Measurements from ENCODE around the gene FAM236D.
"Not testable (repeated sequence)": the region's sequence is repeated elsewhere in the genome, so short reads cannot be mapped to it uniquely, and the experiment has no call there.

DNA sequence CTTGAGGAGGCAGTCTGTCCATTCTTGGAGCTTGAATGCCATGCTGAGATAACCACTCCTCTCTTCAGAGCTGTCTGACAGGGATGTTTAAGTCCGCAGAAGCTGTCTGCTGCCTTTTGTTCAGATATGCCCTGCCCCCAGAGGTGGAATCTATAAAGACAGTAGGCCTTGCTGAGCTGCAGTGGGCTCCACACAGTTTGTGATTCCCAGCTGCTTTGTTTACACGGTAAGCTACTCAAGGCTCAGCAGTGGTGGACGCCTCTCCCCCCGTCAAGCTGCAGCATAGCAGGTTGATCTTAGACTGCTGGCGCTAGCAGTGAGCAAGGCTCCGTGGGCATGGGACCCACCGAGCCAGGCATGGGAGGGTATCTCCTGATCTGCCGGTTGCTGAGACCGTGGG lies 47.6 kb downstream of the FAM236D start:
- not testable (repeated sequence) for TF ChIP-seq POLR2A (IDR thresholded peaks at IDR 0.05)
- TF ChIP-seq, protein P1, sequence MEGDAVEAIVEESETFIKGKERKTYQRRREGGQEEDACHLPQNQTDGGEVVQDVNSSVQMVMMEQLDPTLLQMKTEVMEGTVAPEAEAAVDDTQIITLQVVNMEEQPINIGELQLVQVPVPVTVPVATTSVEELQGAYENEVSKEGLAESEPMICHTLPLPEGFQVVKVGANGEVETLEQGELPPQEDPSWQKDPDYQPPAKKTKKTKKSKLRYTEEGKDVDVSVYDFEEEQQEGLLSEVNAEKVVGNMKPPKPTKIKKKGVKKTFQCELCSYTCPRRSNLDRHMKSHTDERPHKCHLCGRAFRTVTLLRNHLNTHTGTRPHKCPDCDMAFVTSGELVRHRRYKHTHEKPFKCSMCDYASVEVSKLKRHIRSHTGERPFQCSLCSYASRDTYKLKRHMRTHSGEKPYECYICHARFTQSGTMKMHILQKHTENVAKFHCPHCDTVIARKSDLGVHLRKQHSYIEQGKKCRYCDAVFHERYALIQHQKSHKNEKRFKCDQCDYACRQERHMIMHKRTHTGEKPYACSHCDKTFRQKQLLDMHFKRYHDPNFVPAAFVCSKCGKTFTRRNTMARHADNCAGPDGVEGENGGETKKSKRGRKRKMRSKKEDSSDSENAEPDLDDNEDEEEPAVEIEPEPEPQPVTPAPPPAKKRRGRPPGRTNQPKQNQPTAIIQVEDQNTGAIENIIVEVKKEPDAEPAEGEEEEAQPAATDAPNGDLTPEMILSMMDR (IDR thresholded peaks at IDR 0.05): not testable (repeated sequence)
